ENCODE data around the gene NFYA.

Gene NFYA

DNA sequence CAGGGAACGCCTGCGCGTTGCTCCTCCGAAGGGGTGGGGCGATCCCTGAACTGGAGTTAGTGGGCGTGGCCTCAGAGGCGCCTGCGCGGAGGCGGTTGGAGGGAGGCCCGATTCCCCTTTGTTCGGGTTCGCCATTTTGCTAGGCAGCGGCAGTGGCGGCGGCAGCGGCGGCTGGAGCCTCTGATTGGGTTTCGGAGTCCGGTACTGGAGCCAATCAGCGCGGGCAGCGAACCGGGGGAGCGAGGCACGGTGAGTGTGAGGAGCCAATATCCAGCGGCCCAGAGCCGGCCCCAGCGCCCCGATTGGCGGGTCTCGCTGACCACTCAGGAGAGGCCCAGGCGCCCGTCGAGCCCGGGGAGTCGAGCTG, at the start of gene NFYA:
Gene NFYA, plus strand, starts transcription at position 139 of the 367 bp plus-strand sequence. CDS start 6,116 bp downstream, outside the sequence.
- no peak for DNase-seq (ENCODE audit: low read depth)

GRCh38 chr6:41023114-41023513, 49.7 kb upstream of the NFYA start:
- DNase-seq (ENCODE audit: low read depth), result no peak

DNA sequence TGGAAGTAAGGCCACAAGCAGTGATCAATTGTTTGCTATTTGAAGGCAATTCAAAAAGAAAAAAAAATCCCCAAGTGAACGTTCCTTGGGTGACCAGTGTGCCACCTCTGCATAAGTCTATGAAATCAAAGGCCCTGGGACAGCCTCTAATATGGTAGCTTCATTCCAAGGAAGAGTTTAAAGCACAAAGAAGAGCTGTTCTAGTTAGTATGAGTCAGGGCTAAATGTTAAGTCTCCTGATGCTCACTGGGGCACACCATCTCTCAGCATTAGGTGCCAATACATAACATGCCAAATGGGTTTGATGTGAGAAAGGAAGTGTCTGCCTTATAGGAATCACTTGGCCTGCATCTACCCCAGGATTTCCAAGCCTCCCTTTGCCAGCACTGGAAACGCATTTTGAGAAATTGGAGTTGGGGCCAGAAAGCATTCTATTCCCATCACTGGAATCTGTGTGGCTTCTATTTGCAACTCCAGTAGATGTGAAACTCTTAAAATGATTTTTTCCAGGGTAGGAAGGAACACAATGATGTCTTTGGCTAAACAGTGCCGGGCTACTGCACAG, 46.7 kb upstream of the NFYA start:
- DNase-seq (ENCODE audit: low read depth), result no peak

- DNase-seq (ENCODE audit: low read depth), result no peak
These were observed 45.5 kb upstream of the NFYA start for GRCh38 chr6:41027241-41027640.

GRCh38 chr6:41027799-41028560, 44.8 kb upstream of the NFYA start:
- DNase-seq (ENCODE audit: low read depth), result peak; percentile 66

- DNase-seq (ENCODE audit: low read depth), result peak; percentile 25
These were observed 44.0 kb upstream of the NFYA start for GRCh38 chr6:41028561-41029412.

DNA sequence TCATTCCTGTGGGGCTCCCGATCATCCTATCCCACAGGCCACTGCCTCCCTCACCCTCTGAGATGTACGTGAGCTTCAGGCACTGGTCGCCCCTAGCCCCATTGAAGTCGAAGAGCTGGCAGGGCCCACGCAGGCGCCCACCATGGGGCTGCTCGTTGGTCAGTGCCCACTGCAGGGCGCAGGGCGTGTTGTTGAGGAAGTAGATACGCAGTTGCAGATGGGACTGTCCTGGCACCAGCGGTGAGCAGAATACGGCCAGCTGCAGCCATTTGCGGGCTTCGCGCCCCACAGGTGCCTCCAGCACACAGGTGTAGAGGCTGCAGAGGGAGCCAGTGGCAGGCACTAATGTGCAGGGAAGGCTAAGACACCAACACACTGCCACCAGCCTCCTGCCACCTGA, 39.9 kb upstream of the NFYA start:
- DNase-seq (ENCODE audit: low read depth), result no peak

DNA sequence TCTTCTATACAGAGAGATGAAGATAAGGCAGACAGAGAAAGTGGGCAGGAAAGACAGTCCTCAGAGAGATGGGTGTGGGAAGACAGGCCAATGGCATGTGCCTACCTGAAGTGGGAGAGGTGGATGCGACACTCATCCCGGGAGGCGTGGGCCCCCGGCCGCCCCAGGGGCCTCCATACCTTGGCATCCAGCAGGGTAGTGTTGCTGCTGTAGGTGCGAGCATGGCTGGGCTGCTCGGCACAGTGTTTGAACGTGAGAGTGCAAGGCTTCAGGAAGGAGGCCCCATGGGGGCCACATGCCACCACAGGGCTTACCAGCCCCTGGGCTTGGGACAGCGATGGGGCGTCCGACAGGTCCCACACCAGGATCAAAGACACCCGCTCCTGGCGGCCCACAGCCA, 39.0 kb upstream of the NFYA start:
- no peak for DNase-seq (ENCODE audit: low read depth)

DNA sequence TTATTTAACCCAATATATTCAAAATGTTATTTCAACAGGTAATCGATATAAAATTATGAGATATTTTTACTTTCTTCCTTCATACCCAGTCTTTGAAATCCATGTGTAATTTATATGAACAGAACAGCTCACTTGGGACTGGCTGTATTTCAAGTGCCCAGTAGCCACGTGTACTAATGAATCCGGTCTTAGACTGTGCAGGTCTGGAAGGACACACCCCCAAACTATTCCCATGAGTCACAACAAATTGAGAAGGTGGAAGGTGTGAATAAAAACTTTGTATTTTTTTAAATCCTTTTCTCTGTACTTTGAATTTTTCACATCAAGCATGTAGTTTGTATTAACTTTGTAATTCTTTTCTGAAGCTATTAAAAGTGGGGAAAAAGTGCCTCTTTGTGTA, 36.6 kb upstream of the NFYA start:
- DNase-seq (ENCODE audit: low read depth), result no peak

- DNase-seq (ENCODE audit: low read depth), result no peak
These were observed 36.2 kb upstream of the NFYA start for GRCh38 chr6:41036601-41037000.

- DNase-seq (ENCODE audit: low read depth), result no peak
These were observed 35.5 kb upstream of the NFYA start for GRCh38 chr6:41037107-41037900.

GRCh38 chr6:41038205-41038604, 34.6 kb upstream of the NFYA start:
- DNase-seq (ENCODE audit: low read depth), result no peak

- DNase-seq (ENCODE audit: low read depth), result no peak
These were observed 33.4 kb upstream of the NFYA start, which contains the start of gene UNC5CL for GRCh38 chr6:41039060-41039998. Gene UNC5CL, minus strand, starts transcription at chr6:41039221. Its CDS starts 4,147 bp downstream, at chr6:41035074.

DNA sequence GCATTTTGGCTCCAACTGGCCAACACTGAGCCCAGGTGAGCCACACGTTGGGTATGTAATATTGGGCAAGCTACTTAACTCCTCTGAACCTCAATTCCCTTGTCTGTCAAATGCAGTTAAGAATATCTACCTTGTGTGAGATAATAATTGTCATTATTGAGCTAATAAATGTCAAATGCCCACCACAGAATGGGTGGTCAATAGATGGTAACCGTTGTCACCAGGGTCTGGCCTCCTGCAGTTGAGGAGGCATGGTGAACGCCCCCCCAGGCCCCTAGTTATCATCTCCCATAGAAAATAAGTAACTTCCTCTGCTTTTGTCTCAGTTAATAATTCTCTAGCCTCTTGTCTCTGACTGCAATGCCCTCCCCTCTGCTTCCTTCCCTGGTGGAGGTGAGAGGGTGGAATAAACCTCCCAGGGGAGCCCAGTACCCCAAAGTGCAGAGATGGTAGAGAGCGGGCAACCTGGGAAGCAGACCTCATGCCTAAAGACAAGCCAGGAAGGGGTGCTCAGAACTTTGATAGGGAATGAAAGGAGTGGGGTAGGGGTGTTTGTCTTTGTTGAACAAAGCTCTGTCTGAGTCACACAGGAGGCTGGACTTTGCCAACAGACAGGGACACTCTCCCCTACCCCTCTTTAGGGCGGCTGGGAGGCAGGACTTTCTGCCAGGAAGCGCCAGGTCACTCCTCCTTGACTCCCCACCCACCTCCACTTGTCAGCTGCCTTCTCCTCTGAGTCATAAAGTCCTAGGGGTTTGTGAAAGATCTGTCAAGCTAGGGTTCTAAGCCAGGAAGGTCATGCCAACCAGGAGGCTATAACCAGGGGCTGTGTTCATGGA, 32.5 kb upstream of the NFYA start:
- no peak for DNase-seq (ENCODE audit: low read depth)

DNA sequence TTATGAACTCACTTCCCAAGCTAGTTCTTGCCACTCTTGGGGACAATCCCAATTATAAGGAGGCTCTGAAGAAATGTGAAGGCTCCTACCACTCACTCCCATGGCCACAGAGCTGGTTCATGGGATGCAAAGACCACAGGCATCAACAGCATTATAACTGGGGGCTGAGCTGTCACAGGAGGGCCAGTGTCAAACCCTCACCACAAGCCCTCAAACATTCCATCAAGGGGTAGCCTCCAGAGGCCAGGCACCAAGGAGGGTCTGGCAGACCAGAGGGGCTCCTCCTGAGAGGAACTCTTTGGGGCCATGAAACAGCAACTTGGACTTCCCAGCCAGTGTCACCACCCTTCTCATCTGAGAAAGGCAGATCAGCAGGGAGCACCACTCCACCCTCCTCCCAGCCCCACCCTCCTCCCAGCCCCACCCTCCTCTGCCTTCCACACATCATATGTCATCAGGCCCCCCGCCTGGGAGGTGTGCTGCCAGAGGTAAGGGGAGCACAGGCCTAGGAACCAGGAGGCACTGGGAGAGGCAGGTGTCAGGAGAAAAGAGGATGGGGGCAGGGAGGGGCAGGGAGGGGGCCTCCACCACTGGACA, 31.7 kb upstream of the NFYA start:
- DNase-seq (ENCODE audit: low read depth), result no peak

DNA sequence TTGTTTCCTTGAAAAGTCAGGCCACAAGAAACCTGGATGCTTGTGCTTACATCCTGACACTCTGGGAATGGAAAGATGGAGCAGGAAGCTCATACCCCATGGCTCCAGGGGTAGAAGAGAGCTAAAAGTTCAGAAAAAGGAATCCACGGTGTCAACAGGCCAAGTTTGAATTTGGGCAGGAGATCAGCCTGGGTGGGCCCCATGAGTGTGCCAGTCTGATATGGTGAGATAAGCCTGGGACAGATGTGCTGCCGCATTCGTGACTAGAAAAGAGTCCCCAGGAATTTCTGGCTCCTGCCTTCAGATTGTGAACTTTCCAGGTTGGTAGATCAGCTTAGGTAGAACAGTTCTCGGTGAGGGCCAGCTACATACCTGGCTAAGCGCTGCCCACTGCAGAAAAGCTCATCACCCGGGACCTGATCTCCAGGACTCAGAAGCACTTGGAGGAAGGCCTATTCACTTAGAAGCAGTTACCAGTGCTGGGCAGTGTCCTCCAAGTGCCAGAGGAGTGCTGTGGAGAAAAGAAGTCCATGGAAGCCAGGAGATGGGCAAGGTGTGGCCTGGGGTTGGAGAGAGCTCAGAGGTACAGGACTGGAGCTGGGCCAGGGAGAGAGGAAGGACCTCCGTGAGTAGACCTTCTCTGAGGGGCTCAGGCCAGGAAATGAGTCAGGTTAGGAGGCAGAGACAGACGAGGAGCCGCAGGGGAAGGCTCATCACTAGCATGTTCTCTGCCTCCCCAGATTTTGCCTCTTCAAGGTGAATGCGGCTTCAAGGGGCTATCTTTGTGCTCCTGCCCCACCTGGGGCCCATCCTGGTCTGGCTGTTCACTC, 30.3 kb upstream of the NFYA start, which contains the start of gene TSPO2:
Gene TSPO2, plus strand, starts transcription at position 242 of the 830 bp plus-strand sequence. Its CDS starts 519 bp downstream, at position 761.
- DNase-seq (ENCODE audit: low read depth), result no peak

GRCh38 chr6:41043151-41043550, 29.6 kb upstream of the NFYA start:
- DNase-seq (ENCODE audit: low read depth), result no peak

GRCh38 chr6:41045664-41046063, 27.1 kb upstream of the NFYA start:
- DNase-seq (ENCODE audit: low read depth), result no peak

GRCh38 chr6:41046084-41046483, 26.7 kb upstream of the NFYA start:
- DNase-seq (ENCODE audit: low read depth), result no peak
